ENCODE data around the gene COX6B2.

Gene COX6B2

DNA sequence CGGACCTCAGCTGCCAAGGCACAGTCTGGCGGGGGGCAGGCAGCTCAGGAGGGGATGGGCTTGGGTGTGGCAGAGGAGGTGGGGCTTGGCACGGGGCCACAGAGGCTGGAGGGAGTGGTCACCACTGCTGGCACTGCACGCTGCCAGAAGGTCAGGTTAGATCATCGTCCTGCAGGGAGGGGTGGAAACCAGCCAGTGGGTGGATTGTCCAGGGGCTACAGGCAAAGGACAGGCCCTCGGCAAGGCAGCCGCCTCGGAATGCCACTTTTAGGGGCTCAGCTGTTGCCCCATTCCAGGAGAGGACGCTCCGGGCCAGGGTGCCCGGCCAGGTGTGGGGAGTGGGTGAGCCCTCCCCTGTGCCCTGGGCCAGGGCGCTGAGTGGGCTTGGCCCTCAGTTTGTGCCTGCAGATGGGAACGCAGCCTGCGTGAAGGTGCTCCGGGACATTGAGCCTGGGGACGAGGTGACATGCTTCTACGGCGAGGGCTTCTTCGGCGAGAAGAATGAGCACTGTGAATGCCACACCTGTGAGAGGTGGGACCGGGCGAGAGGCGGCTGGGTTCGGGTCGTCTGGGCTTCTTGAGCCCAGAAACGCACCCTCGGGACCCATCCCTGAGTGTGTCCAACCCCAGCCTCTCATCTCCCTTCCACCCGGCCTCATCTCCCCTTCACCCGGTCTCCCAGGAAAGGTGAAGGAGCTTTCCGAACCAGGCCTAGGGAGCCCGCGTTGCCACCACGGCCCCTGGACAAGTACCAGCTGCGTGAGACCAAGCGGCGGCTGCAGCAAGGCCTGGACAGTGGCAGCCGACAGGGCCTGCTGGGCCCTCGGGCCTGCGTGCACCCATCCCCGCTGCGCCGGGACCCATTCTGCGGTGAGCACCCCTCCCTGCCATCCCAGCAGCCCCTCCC is 8.4 kb downstream of the COX6B2 start:
- H3K4me3 Mint-ChIP-seq, result peak overlapping the region in 1 of 3 experiments; percentile 56
- TF ChIP-seq, protein P1, sequence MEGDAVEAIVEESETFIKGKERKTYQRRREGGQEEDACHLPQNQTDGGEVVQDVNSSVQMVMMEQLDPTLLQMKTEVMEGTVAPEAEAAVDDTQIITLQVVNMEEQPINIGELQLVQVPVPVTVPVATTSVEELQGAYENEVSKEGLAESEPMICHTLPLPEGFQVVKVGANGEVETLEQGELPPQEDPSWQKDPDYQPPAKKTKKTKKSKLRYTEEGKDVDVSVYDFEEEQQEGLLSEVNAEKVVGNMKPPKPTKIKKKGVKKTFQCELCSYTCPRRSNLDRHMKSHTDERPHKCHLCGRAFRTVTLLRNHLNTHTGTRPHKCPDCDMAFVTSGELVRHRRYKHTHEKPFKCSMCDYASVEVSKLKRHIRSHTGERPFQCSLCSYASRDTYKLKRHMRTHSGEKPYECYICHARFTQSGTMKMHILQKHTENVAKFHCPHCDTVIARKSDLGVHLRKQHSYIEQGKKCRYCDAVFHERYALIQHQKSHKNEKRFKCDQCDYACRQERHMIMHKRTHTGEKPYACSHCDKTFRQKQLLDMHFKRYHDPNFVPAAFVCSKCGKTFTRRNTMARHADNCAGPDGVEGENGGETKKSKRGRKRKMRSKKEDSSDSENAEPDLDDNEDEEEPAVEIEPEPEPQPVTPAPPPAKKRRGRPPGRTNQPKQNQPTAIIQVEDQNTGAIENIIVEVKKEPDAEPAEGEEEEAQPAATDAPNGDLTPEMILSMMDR (IDR thresholded peaks at IDR 0.05; ENCODE audit: unreplicated experiment in 3 of 3), result no peak
- H3K27ac Mint-ChIP-seq, result no peak overlapping the region
- H3K4me1 Mint-ChIP-seq, result peaks cover 36% of the 10 kb centered on the region
- peaks cover 12% of the 10 kb centered on the region for H3K27me3 Mint-ChIP-seq (ENCODE audit: low read depth)
- H3K9me3 Mint-ChIP-seq, result no peaks in the 10 kb centered on the region
- H3K36me3 Mint-ChIP-seq (ENCODE audit: low read depth), result peaks cover 19% of the 10 kb centered on the region

DNA sequence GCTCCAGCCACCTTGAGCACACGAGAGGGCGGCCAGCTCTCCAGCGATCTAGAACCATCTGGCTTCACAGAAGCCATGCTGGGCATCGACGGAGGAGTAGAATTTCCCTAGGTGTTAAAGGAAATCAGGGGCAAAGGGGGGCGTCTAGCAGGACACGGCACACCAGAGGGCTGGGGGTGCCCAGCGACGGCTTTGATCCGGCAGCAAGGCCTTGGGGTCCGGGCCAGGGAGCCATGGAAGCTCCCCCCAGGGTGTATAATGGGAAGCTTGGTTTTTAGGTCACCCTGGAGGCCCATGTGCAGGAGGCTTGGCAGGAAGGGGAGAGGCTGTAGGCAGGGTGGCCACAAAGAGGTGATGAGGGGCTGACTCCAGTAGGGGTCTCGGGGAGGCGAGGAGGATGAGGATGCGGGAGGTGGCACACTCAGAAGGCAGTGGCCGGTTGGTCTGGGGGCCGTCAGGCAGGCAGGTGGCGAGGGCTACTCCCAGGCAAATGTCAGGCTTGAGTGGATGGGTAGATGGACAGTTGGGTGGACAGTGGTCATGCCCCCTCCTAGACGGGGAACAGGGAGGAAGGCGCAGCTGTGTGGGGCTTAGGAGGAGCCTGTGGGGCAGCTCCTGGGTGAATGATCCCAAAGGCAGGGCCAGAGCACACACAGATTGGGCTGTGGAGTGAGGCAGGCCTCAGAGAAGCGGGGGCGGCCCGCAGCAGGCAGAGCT is 9.3 kb downstream of the COX6B2 start:
- Mint-ChIP-seq H3K4me1 (peaks cover 36% of the 10 kb centered on the region), H3K27me3 (ENCODE audit: low read depth) (peaks cover 4% of the 10 kb centered on the region), H3K4me3 (peak overlapping the region; percentile 7 to 56 (median 44)), H3K9me3 (no peaks in the 10 kb centered on the region), H3K36me3 (ENCODE audit: low read depth) (peaks cover 19% of the 10 kb centered on the region), H3K27ac (peak overlapping the region in 1 of 3 experiments; percentile 26)
- TF ChIP-seq, protein P1 (IDR thresholded peaks at IDR 0.05; ENCODE audit: unreplicated experiment in 3 of 3), result no peak

GRCh38 chr19:55344444-55344843 is 10.1 kb downstream of the COX6B2 start:
- peaks cover 4% of the 10 kb centered on the region for H3K27me3 Mint-ChIP-seq (ENCODE audit: low read depth)
- no peaks in the 10 kb centered on the region for H3K9me3 Mint-ChIP-seq
- H3K27ac Mint-ChIP-seq, result no peak overlapping the region
- H3K4me1 Mint-ChIP-seq, result peaks cover 36% of the 10 kb centered on the region
- TF ChIP-seq, protein P1 (IDR thresholded peaks at IDR 0.05; ENCODE audit: unreplicated experiment in 3 of 3), result no peak
- H3K36me3 Mint-ChIP-seq (ENCODE audit: low read depth), result peaks cover 19% of the 10 kb centered on the region
- no peak overlapping the region for H3K4me3 Mint-ChIP-seq

GRCh38 chr19:55341595-55342531 is 12.7 kb downstream of the COX6B2 start:
- peak overlapping the region in 2 of 3 experiments; percentile 31 to 87 for H3K27ac Mint-ChIP-seq
- TF ChIP-seq, protein P1 (IDR thresholded peaks at IDR 0.05; ENCODE audit: unreplicated experiment in 3 of 3), result no peak
- H3K4me1 Mint-ChIP-seq, result peaks cover 28% of the 10 kb centered on the region
- no peaks in the 10 kb centered on the region for H3K9me3 Mint-ChIP-seq
- H3K27me3 Mint-ChIP-seq (ENCODE audit: low read depth), result peaks cover 2% of the 10 kb centered on the region
- H3K4me3 Mint-ChIP-seq, result peak overlapping the region; percentile 76 to 90 (median 88)
- peaks cover 16% of the 10 kb centered on the region for H3K36me3 Mint-ChIP-seq (ENCODE audit: low read depth)

DNA sequence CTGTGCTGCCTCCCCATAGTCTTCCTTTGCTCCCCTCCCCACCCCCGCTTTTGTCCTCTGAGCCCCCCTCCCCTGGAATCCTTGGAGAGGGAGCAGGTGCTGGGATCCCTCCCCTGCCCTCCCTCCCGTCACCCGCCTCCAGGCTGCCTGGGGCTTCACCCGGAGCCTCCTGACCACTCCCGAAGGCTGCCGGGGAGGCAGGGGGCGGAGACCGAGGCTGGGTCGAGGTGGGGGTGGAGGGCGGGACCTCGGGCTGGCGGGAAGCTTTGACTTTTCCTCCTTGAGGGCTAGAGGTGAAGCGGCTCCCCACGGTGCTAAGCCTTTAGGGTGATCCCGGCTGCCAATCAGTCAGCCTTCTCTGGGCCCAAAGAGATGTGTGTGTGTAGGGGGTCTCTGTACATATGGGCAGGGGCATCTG is 13.3 kb downstream of the COX6B2 start:
- peak overlapping the region; percentile 31 to 98 (median 87) for H3K27ac Mint-ChIP-seq
- peaks cover 28% of the 10 kb centered on the region for H3K4me1 Mint-ChIP-seq
- no peaks in the 10 kb centered on the region for H3K9me3 Mint-ChIP-seq
- peak overlapping the region; percentile 90 to 98 (median 94) for H3K4me3 Mint-ChIP-seq
- H3K27me3 Mint-ChIP-seq (ENCODE audit: low read depth), result peaks cover 4% of the 10 kb centered on the region
- TF ChIP-seq, protein P1 (IDR thresholded peaks at IDR 0.05; ENCODE audit: unreplicated experiment in 3 of 3), result no peak
- H3K36me3 Mint-ChIP-seq (ENCODE audit: low read depth), result peaks cover 16% of the 10 kb centered on the region

All from nephron (organoid).